Muscle of arm (tissue), 12 donors: ENCODE data around the gene NHERF2. TPM values are rescaled to one million over a fixed set of nuclear protein-coding genes. Genes with fewer than 3 reads are reported as not detected.
A peak's percentile ranks its signal among the peaks of the same experiment; 100 is the strongest.

Experiments used
- DNase-seq: peaks from one replicate; pipeline ENCODE4 v3.0.0-alpha.2; 2013
- polyA plus RNA-seq, 12 donors: library from polyadenylated mRNA; unstranded; fragments of 120-200 nt; gene quantifications; one replicate each; pipeline ENCODE4 v1.2.1, GENCODE V29; 2013; ENCODE audit not compliant: insufficient read length in 12 of 12

The NHERF2 gene
- polyA plus RNA-seq, 12 donors: 26.8 to 55.1 (median 36.1) TPM; not detected in 1

DNA sequence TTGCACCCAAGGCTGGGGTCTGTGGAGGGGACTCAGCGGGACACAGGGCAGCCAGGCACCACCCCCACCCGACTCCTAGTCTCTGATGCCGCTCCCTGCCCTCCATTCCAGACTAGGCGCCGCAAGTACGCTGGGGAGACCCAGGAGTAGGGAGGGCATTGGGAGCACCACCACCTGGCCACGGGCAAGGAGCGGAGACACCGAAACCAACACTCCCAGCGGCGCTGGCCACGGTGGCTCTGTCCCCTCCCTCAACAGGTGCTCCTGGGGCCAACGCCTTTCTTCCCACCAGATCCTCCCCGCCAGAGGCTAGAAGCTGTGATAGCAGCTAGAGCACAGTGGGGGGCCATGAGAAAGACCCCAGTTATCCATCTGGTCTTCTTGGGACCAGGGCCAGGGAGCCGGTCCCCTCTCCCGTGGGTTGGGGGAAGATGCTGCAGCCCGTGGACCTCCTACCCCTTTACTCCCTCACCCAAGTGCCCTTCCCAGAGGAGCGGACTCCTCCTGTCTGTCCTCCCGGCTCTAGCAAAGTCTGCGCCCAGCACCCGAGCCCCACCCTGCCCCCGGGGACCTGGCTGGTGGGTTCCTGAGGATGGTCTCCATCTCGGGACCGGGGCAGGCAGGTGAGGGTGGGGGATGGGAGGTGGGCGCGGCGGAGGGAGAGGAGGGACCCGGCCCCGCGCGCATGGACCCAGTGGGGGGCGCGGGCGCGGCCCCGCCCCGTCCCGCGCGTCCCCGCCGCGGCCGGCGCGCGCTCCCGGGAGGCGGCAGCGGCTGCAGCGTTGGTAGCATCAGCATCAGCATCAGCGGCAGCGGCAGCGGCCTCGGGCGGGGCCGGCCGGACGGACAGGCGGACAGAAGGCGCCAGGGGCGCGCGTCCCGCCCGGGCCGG lies 37.2 kb upstream of the NHERF2 start, which contains the start of gene SYNGR3:
Gene SYNGR3 (plus strand): TSS at position 762 of the 892 bp plus-strand sequence. CDS start 133 bp downstream, outside the sequence.
- DNase-seq: no peak

DNA sequence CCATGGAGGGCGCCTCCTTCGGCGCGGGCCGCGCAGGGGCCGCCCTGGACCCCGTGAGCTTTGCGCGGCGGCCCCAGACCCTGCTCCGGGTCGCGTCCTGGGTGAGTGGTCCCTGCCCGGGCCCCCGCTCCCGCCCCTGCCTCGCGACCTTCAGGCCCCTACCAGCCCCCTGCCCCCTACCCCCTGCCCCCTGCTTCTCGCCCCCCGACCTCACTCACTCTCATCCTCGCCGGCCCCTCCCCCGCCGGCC lies 36.7 kb upstream of the NHERF2 start:
- no peak for DNase-seq

DNA sequence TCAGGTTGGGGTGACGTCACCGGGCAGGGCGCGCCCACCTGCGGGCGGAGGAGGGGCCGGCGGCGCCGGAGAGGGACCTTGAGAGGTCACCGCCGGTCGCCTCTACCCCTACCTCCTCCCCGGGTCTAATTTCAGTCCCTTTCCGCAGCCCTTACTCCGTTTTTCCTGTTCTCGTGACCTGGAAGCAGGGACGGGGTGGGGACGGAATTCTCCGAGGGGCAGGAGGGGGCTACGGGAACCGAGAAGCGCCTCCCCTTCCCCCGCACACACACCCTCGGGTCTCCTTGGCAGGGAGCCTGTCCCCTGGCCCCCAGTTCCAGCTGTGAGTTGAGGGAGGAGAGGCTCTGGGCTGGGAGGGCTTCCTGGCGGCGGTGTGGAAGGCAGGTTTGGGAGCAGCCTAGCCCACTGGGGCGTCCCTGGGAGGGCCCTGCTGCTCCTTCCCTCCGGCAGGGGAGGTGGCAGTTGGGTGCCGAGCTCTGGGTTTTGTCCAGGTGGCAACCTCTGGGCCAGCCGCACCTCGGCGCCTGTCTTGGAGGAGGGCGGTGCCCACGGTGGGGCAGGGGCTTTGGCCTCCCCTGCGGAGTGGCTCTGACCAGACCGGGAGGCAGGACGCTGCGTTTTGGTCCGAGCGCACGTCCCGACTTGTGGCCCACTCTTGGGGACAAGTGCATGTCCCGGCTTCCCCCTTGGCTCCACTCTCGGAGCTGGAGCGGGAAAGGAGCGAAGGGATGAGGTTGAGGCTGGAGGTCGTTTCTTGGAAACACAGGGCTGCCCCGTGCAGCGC lies 36.2 kb upstream of the NHERF2 start:
- DNase-seq: no peak

DNA sequence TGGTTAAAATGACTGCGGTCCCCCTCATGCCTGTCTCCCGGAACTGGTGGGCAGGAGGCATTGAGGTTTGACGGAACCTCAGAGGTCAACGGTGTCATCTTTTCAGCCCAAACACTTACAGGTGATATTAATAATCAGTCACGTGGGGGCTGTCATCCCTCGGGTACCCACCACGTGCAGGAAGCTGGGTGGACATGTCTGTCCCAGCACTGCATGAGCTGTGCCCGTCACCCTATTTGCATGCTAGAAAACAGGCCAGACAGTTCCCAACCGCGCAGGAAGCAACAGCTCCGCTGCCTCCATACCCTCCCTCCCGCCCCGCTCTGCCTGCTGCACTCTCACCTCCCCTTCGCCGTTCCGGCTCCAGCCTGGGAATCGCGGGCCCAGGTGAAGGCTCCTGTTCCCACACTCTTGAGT lies 35.6 kb upstream of the NHERF2 start:
- DNase-seq: no peak

DNA sequence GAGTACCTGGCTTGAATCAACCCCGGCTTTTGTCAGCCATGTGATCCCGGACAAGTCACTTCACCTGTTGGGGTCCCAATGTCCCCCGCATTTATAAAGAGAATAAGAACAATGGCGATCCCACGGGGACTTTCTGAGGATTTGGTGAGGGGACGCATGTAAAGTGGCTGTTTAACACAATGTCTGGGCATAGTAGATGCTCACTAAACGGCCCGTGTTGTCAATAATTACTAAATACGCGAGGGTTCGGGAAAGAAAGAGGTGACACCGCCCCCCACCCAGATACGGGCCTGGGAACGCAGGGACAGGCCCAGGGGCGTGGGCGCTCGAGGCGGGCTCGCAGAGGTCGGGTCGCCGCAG lies 35.1 kb upstream of the NHERF2 start:
- no peak for DNase-seq

DNA sequence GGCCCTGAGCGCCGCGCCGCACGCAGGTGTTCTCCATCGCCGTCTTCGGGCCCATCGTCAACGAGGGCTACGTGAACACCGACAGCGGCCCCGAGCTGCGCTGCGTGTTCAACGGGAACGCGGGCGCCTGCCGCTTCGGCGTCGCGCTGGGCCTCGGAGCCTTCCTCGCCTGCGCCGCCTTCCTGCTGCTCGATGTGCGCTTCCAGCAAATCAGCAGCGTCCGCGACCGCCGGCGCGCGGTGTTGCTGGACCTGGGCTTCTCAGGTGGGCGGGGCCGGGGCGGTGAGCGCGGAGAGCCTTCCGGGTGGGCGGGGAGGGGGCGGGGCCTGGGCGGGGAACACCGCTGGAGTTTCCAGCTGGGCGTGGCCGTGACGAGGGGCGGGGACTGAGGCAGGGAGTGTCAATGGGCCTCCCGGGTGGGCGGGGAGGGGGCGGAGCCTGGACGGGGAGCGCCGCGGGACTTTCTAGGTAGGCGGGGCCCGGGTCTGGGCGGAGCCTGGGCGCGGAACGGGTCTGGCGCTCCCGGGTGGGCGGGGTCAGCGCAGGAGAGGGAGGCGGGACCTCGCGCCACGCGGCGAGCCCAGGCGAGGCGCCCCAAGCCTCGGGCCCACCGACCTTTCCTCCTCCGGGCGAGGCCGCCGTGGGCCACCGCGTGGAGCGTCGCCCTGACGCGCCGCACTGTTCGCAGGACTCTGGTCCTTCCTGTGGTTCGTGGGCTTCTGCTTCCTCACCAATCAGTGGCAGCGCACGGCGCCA lies 34.6 kb upstream of the NHERF2 start:
- peak; percentile 84 for DNase-seq

DNA sequence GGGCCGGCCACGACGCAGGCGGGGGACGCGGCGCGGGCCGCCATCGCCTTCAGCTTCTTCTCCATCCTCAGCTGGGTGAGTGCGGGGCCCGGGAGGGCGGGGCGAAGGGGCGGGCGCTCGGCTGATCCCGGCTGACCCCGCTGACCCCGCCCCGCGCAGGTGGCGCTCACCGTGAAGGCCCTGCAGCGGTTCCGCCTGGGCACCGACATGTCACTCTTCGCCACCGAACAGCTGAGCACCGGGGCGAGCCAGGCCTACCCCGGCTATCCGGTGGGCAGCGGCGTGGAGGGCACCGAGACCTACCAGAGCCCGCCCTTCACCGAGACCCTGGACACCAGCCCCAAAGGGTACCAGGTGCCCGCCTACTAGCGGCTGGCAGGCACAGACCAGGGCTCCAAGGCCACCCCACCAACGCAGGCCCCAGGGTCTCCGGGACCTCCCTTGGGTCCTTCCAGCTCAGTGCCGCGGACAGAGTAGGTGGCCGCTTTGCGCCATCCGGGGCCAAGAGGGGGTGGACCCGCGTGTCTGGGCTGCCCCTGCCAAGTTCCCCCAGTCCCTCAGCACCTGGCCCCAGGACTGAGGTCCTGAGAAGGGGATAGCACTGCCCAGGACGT lies 33.9 kb upstream of the NHERF2 start:
- no peak for DNase-seq

DNA sequence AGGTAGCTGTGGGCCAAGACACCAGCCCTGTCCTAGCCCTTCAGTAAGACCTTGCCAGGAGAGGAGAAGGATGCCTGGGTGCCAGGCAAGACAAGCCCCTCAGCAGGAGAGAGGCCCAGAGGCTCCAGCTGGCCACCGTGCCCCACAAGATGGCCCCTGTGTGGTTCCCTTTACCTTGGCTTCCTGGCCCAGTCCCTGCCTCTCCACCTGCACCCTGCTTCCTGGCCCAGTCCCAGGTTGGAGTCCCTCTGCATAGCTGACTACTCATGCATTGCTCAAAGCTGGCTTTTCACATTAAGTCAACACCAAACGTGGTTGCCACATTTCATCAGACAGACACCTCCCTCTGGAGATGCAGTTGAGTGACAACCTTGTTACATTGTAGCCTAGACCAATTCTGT lies 33.0 kb upstream of the NHERF2 start:
- DNase-seq: no peak

DNA sequence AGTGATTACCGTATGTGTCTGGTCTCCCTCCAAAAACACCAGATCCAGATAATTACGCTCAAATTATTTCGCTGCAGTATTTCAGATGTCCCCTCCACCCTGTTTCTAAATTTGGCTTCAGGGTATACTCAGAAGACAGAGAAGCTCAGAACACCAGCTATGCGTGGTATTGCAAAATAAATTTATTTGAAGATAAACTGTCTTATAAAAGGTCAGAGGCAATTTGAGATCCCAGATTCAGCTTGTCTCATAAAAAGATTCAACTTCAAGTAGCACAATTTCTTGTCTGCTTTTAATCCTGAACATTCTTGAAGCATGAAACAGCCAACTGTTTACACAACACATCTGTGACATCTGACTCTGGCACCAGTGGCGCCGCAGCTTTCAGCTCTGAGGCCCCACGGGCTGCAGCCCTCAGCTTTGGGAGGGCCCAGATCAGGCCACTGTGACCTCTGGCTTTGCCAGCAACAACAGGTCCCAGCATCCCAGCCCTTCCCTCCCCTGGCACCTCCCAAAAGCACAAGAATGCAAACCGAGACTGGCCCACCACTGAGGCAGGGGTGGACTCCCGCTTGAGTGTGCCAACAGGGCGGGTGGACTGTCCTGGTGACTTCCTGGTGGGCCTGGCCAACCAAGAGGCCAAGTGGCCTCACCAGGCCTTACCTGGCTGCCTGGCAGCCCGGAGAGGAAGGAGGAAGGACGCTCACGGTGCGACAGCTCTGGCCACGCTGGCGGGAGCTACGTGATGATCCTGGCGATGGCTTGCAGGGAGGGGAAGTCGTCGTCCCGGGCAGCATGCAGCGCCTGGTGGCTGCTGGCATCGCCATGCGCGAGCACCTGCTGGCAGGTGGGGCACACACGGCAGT lies 29.0 kb upstream of the NHERF2 start:
- DNase-seq: no peak

DNA sequence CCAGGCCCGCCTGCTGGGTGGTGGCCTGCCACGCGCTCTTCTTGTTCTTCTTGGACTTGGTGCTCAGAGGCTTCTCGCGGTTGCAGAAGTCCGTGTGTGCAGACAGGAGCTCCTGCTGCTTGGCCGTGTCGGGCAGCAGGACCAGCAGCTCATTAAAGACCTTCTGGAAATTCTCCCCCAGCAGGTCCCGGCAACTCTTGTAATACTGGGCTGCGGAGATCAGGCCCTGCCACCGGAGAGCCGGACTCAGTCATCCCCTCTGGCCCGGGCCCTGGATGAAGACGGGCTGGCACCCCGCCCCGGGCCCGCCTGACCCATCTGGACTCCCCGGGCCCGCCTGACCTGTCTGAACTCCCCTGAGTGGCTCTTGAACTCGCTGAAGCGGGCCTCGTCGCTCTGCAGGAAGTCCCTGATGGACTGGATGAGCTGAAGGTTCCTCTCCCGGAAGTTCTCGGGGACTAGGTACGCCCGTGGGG lies 28.3 kb upstream of the NHERF2 start:
- DNase-seq: no peak

DNA sequence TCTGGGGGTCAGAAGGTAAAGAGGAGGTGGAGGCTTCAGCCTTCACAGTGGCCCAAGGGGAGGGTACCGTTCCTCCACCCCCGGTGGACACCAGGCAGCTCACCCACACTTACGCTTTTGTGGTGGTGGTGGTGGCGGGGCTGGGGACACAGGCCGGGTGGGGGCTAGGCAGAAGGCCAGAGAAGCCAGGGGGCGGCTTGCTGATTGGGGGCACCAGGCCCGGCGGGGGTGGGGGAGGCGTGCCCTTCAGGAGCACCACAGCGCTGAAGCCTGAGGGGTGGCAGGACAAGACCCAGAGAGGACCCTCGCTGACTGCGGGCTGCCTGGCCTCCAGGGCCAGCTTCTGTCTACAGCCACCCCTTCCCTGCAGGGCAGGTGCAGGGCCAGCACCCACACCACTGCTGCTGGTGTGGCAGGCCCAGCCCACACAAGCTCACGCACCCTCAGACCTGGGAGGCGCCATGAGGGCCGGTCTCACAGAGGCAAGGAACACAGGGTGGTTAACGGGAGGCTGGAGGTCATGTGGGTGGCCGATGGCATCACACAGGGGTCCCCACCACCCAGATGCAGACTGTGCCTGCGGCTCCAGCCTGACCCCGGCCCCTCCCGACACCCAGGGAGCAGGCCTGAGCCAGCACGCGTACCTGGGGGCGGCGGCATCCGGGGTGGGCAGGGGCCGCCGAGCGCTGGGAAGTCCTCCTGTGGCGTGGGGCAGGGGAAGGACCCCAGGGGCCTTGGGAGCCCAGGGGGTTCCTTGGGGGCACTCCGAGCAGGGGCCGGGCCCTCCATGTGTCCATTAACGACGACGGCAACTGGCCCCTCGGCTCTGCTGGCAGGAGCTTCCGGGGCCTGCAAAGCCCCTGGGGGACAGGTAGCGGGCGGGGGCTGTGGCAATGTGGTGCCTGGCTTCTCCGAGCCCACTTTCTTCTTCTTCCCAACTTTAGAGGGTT lies 27.6 kb upstream of the NHERF2 start:
- DNase-seq: no peak

DNA sequence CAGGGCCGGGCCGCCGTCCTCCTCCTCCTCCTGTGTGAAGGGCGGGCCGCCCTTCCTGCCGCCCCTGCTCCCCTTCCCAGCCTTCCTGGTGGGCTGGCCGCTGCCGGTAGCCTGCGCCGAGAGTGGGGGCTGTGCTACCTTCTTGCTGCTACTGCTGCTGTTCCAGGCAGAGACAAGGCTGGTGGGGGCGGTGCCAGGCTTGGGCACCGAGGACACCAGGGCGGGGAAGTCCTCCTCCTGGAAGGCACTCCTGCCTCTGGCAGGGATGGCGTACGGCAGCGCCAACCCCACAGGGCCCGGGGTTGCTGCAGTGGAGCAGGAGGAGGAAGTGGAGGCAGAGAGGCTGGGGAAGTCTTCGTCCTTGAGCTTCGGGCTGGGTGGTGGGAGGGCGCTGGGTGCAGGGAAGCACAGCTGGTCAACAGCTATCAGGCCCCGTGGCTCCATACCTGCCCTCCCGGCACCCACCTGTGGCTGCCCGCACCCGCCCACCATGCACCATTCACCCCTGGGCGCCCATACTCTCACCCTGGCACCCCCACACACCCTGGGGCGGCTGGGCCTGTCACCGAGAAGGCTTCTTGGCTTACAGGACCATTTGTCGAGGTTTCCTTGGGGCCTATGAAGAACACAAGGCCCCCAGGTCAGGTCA lies 26.7 kb upstream of the NHERF2 start:
- DNase-seq: no peak

DNA sequence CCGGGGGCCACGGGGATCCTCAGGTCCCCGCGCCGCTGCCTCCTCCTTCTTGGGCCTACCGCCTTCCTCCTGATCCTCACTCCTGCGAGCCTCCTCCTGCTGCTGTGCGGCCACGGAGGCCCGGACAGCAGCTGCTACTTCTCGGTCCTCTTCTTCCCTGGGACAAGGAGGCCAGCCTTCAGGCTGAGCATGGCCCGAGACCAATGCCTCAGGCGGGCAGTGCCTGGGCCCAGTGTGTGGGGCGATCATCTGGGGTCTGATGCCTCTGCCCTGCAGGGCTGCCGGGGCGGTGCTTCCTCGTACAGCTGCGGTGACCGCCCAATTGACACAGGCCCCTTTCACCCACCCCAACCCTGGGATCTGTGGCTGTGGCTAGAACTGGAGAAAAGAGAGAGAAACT lies 25.7 kb upstream of the NHERF2 start:
- DNase-seq: no peak

DNA sequence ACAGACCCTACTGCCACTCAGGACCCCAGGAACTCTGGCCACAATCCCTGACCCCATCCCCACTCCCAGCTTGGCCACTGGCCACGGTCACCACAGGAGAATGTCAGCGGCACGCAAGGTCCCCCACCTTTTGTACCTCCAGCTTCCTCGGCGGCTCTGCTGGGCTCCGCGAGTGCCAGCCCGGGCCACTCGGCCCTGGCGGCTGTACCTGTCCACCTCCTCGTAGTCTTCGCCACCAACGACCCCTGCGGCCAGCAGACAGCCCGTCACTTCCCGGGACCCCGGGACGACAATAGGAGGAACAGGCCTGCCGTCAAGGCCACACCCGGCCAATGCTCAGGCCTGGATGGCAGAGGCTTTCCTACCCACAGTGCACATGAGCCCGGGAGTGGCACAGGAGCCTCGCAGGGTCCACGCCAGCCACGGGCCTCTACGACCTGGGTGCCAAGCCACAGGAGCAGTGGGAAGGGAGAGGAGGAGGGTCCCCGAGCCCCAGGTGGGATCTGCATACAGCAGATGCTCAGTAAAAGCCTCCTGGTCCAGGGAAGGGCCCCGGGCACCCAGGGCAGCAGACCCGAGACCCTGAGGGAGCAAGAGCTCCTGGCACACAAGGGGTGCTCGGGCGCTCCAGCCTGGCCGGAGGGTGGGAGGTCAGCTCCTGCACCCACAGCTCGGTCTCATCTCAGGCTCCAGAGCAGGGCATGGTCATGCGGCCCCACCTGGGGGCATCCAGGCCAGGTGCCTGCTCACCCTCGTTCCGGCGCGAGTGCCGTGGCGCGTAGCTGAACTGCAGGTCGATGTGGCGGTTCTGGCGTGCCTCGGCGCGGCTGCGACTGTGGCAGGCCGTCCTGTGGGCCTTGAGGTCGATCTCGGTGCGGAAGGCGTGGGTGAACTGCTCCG lies 25.0 kb upstream of the NHERF2 start:
- DNase-seq: no peak

DNA sequence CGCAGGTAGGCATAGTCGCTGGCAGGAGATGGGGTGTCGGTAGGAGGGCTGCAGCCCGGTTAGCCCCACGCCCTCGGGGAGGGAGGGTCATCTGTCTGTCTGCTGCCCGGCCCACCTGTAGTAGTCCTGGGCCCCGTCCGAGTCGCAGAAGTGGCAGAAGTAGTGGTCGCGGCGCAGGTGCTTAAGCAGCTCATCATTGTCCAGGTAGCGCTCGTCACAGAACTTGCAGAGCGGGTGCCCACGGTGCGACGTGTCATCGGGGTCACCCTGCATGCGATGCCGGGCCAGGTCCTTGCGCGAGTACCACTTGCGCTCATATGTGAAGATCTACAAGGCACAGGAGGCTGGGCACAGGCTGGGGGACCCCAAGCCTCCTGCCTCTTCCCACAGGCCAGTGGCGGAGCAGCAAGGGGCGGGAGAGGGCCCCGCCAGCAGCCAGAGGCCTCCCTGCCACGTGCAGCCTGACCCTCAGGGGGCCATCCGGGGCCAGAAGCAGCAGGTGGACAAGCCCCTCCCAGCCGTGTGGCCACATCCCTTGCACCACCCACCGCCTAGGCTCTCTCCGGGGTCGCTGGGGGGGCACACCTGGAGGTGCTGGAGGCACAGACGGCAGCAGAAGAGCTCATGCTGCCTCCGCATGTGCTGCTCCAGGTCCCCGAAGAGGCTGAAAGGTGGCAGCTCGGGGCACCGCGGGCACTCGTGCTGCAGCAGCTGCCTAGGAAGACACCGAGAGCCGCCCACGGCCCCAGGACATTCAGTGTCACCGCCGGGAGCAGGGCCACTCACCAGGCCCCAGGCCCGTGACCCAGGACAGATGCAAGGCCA lies 24.1 kb upstream of the NHERF2 start:
- DNase-seq: no peak

DNA sequence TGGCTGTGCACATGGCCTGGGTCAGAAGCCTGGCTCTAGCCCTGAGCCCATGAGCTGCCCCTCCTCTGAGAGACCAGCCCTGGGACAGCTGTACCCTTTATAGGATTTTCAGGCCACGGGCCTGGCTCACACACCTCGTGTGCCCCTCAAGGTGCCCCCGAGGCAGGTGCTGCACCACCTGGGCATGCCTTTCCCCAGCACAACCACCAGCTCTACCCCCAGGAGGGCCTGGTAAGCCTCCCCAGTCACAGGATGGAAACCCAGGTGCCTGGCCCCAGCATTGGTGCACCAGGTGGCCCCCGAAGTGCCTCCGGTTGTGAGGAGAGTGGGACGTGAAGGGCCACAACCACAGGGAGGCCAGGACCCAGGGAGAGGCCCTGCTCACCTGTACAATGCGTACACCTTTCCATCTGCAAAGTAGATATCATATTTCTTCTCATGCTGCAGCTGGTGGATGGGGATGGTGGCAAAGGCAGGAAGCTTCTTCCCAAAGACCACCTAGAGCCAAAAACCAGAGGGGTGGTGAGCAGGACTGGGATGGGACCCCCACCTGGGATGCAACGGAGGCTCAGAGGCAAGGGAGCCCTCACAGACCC lies 23.4 kb upstream of the NHERF2 start:
- no peak for DNase-seq
